Nephron progenitor cell (in vitro differentiated cells): ENCODE data around the gene ZNF524.

Experiments
- DNase-seq: peaks from one replicate; pipeline ENCODE4 v3.0.0; 2021
- H3K27ac Mint-ChIP-seq: 2 replicates; pipeline ENCODE4 v1.8.0; 2021; ENCODE audit warnings: mild to moderate bottlenecking, moderate library complexity, mixed read lengths
- H3K27me3 Mint-ChIP-seq: 2 replicates; pipeline ENCODE4 v1.8.0; 2021; ENCODE audit warnings: mild to moderate bottlenecking, low read depth, mixed read lengths; ENCODE audit not compliant: poor library complexity
- H3K36me3 Mint-ChIP-seq: 2 replicates; pipeline ENCODE4 v1.8.0; 2021; ENCODE audit warnings: low read depth, mixed read lengths
- H3K4me1 Mint-ChIP-seq: 2 replicates; pipeline ENCODE4 v1.8.0; 2021; ENCODE audit warnings: mixed read lengths
- H3K4me3 Mint-ChIP-seq: 2 replicates; pipeline ENCODE4 v1.8.0; 2021; ENCODE audit warnings: mild to moderate bottlenecking, moderate library complexity, mixed read lengths
- H3K9me3 Mint-ChIP-seq: 2 replicates; pipeline ENCODE4 v1.8.0; 2021; ENCODE audit warnings: mild to moderate bottlenecking, moderate library complexity, mixed read lengths
- CTCF ChIP-seq: fragments of 200-600 bp; sonication (generic); IDR thresholded peaks from 2 replicates; pipeline ENCODE4 v1.5.0; 2021; ENCODE audit warnings: antibody characterized with exemption

ZNF524 gene

GRCh38 chr19:55586976-55587668 is 13.0 kb upstream of the ZNF524 start:
- Mint-ChIP-seq H3K27ac (peak overlapping the region; percentile 94), H3K9me3 (no peaks in the 10 kb centered on the region), H3K4me1 (peaks cover 64% of the 10 kb centered on the region), H3K36me3 (peaks cover 9% of the 10 kb centered on the region), H3K27me3 (no peaks in the 10 kb centered on the region), H3K4me3 (peak overlapping the region; percentile 82)
- peak; percentile 98 for DNase-seq
- no peak for TF ChIP-seq CTCF

- Mint-ChIP-seq H3K4me1 (peaks cover 61% of the 10 kb centered on the region), H3K4me3 (no peak overlapping the region), H3K27ac (no peak overlapping the region), H3K36me3 (peaks cover 13% of the 10 kb centered on the region), H3K9me3 (no peaks in the 10 kb centered on the region), H3K27me3 (no peaks in the 10 kb centered on the region)
- TF ChIP-seq CTCF, result no peak
- no peak for DNase-seq
Observed at GRCh38 chr19:55588738-55589137, 11.3 kb upstream of the ZNF524 start.

GRCh38 chr19:55590109-55590508 is 10.0 kb upstream of the ZNF524 start:
- Mint-ChIP-seq H3K4me3 (no peak overlapping the region), H3K36me3 (peaks cover 22% of the 10 kb centered on the region), H3K9me3 (no peaks in the 10 kb centered on the region), H3K4me1 (peaks cover 53% of the 10 kb centered on the region), H3K27me3 (no peaks in the 10 kb centered on the region), H3K27ac (peak overlapping the region; percentile 83)
- DNase-seq, result no peak
- no peak for TF ChIP-seq CTCF

- Mint-ChIP-seq H3K27me3 (no peaks in the 10 kb centered on the region), H3K36me3 (peaks cover 27% of the 10 kb centered on the region), H3K4me3 (no peak overlapping the region), H3K27ac (peak overlapping the region; percentile 83), H3K4me1 (peaks cover 48% of the 10 kb centered on the region), H3K9me3 (no peaks in the 10 kb centered on the region)
- no peak for DNase-seq
- TF ChIP-seq CTCF, result no peak
Observed at GRCh38 chr19:55590617-55591016, 9.5 kb upstream of the ZNF524 start.

GRCh38 chr19:55591555-55591954 is 8.5 kb upstream of the ZNF524 start:
- no peak for DNase-seq
- no peak for TF ChIP-seq CTCF
- H3K27ac Mint-ChIP-seq, result peak overlapping the region; percentile 21
- peaks cover 37% of the 10 kb centered on the region for H3K36me3 Mint-ChIP-seq
- no peaks in the 10 kb centered on the region for H3K27me3 Mint-ChIP-seq
- H3K4me1 Mint-ChIP-seq, result peaks cover 39% of the 10 kb centered on the region
- no peak overlapping the region for H3K4me3 Mint-ChIP-seq
- peaks cover 3% of the 10 kb centered on the region for H3K9me3 Mint-ChIP-seq
